Gastroesophageal sphincter (tissue), 4 donors: ENCODE results near the gene SLC29A4. TPM values are rescaled to one million over a fixed set of nuclear protein-coding genes. Genes with fewer than 3 reads are reported as not detected.
A peak's percentile ranks its signal among the peaks of the same experiment; 100 is the strongest.

ENCODE experiments used
- ATAC-seq: fragments of 150-250 bp; one replicate; pipeline ENCODE4 v1.9.1; 2016; ENCODE audit warnings: mild to moderate bottlenecking, moderate library complexity
- H3K27ac ChIP-seq, 4 donors: fragments of 200-600 bp; sonication (generic) in 3 of 4; 1 replicate in 3 of 4; 2 replicates in 1 of 4; pipeline ENCODE4 v1.5.1; 2016 to 2019
- H3K27me3 ChIP-seq: fragments of 200-600 bp; sonication (generic); one replicate; pipeline ENCODE4 v1.5.1; 2019
- H3K36me3 ChIP-seq, 2 donors: fragments of 200-600 bp; sonication (generic); one replicate each; pipeline ENCODE4 v1.5.1; 2019; ENCODE audit warnings: control low read depth in 1 of 2
- H3K4me1 ChIP-seq, 3 donors: fragments of 200-600 bp; sonication (generic); 1 replicate in 2 of 3; 2 replicates in 1 of 3; pipeline ENCODE4 v1.5.1; 2016 to 2019; ENCODE audit warnings: control low read depth in 2 of 3
- H3K4me3 ChIP-seq, 2 donors: fragments of 200-600 bp; sonication (generic); one replicate each; pipeline ENCODE4 v1.5.1; 2019; ENCODE audit warnings: mild to moderate bottlenecking in 1 of 2, moderate library complexity in 1 of 2
- H3K9me3 ChIP-seq, 3 donors: fragments of 200-600 bp; sonication (generic); one replicate each; pipeline ENCODE4 v1.5.1; 2017 to 2019; ENCODE audit warnings: control low read depth in 2 of 3
- EP300 ChIP-seq: sonication (generic); formaldehyde crosslinking; IDR thresholded peaks from one replicate; pipeline ENCODE4 v1.6.1; 2017; ENCODE audit warnings: antibody characterized with exemption, mild to moderate bottlenecking
- POLR2A ChIP-seq, 2 donors: fragments of 450-650 bp; IDR thresholded peaks; one replicate each; pipeline ENCODE4 v1.6.1; 2017; ENCODE audit warnings: antibody characterized with exemption in 2 of 2, mild to moderate bottlenecking in 2 of 2, moderate library complexity in 1 of 2
- POLR2AphosphoS5 ChIP-seq: sonication (generic); formaldehyde crosslinking; IDR thresholded peaks from one replicate; pipeline ENCODE4 v1.6.1; 2017; ENCODE audit warnings: antibody characterized with exemption
- WGBS, 2 donors: methylation state at CpG; one replicate each; pipeline ENCODE4 v1.1.5; 2018; ENCODE audit warnings: low coverage in 1 of 2; 5-methylcytosine and 5-hydroxymethylcytosine counted together
- total RNA-seq, 4 donors: library from RNA; depleted of rRNA; stranded (reverse); fragments of >200 nt; gene quantifications; one replicate each; pipeline ENCODE4 v1.1.0, GENCODE V29; 2016
- TF ChIP-seq, protein P1 (sequence below), 4 experiments: fragments of 200-600 bp in 2 of 4; fragments of 450-650 bp in 2 of 4; sonication (generic) in 1 of 4; IDR thresholded peaks; one replicate each; pipeline ENCODE4 v1.5.1; 2017 to 2019; ENCODE audit warnings: antibody characterized with exemption in 4 of 4, mild to moderate bottlenecking in 2 of 4, moderate library complexity in 2 of 4

The SLC29A4 gene
- total RNA-seq, 4 donors from 2014 or later: 1.1 to 4.7 (median 2.4) TPM

- Histone ChIP-seq H3K4me1 (peaks cover 0 to 5% (median 0%) of the 10 kb centered on the region in 3 donors), H3K36me3 (no peaks in the 10 kb centered on the region), H3K9me3 (no peaks in the 10 kb centered on the region), H3K4me3 (no peak overlapping the region), H3K27me3 (peaks cover 24% of the 10 kb centered on the region), H3K27ac (no peak overlapping the region)
- no peak for ATAC-seq
- WGBS, 2 donors: 87 to 92% methylated on average over 2 to 3 of the region's 14 CpGs
- TF ChIP-seq POLR2AphosphoS5: no peak
- no peak for TF ChIP-seq EP300
- no peak for TF ChIP-seq POLR2A (IDR thresholded peaks at IDR 0.05)
- TF ChIP-seq, protein P1, sequence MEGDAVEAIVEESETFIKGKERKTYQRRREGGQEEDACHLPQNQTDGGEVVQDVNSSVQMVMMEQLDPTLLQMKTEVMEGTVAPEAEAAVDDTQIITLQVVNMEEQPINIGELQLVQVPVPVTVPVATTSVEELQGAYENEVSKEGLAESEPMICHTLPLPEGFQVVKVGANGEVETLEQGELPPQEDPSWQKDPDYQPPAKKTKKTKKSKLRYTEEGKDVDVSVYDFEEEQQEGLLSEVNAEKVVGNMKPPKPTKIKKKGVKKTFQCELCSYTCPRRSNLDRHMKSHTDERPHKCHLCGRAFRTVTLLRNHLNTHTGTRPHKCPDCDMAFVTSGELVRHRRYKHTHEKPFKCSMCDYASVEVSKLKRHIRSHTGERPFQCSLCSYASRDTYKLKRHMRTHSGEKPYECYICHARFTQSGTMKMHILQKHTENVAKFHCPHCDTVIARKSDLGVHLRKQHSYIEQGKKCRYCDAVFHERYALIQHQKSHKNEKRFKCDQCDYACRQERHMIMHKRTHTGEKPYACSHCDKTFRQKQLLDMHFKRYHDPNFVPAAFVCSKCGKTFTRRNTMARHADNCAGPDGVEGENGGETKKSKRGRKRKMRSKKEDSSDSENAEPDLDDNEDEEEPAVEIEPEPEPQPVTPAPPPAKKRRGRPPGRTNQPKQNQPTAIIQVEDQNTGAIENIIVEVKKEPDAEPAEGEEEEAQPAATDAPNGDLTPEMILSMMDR (IDR thresholded peaks at IDR 0.05): no peak
Measured at GRCh38 chr7:5294169-5294987, 11.6 kb downstream of the SLC29A4 start.

DNA sequence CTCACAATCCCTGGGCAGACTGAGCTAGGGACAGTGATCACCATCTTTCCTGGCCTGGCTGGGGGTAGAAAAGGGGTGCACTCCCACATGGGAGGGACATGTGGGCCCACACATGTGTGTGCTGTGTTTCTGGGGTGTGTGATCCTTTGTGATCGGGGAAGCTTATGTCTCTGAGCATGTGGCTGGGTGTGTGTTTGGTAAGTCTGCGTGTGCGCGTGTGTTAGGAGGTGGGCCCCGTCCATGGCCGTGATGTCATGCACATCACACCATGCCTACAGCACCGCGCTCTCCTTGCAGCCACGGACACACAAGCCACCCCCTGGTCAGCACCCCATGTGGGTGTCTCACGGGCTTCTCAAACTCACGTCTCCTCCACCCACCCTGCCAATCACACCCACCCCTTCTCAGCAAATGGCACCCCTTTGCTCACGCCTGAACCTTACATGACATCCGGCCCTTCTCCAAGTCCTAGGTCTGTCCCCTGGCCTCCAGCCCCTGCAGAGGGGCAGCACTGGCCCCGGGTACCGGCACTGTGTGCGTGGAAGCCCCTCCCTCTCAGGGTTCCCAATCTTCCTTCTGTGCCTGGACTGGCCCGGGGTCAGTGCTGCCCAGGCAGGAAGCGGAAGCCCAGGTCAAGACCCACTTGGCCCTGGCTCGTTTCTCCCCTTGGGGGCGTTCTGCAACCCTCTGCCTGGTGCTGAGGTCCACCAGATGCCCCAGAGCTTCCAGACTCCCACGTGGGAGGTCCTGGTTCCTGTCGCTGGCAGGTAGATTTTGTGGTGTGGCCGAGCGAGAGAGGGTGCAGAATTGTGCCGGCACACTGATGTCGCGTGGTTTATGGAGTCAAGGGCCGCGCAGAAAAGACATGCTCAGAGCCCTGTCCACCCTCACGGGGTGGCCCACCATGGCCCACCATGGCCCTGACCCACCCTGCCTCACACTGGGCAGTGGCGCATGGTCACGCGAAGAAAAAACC is 12.6 kb downstream of the SLC29A4 start:
- Histone ChIP-seq H3K9me3 (no peaks in the 10 kb centered on the region), H3K4me3 (no peak overlapping the region), H3K27me3 (peaks cover 24% of the 10 kb centered on the region), H3K36me3 (no peaks in the 10 kb centered on the region), H3K27ac (no peak overlapping the region), H3K4me1 (peaks cover 0 to 5% (median 0%) of the 10 kb centered on the region in 3 donors)
- no peak for ATAC-seq
- WGBS, 2 donors: 100% methylated on average over 1 of the region's 33 CpGs; no CpG with 5 or more reads in 1 of the 2 donors
- TF ChIP-seq POLR2AphosphoS5 (no peak), EP300 (no peak), POLR2A (IDR thresholded peaks at IDR 0.05) (no peak)
- TF ChIP-seq, protein P1 (IDR thresholded peaks at IDR 0.05): no peak

DNA sequence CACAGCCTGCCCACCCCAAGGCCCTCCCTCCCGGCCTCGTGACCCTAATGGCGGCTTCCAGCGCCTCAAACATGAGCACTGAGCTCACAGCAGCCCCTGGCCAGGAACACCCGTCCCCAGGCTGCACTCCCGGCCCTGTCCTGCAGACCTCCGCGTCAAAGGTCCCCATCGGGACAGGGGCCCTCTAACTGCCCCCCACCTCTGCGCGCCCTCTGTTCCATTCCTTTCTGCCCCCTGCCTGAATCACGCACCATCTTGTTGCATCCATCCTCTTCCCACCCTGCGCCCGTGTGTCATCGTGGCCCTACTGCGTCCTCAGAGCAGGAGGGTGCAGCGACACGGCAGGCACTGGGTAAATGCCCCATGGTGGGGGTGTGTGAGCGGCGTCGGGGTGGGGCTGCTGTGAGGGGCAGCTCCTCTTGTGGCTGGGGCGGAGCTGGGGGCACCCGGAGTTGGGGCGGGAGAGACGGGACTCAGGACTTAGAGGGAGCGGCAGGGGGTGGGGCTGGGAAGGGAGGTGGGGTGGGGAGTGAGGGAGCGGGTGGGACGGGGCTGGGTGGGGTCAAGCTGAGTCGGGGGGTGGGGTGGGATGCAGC is 13.4 kb downstream of the SLC29A4 start:
- Histone ChIP-seq H3K4me3 (no peak overlapping the region), H3K4me1 (peaks cover 0 to 5% (median 0%) of the 10 kb centered on the region in 3 donors), H3K27ac (no peak overlapping the region), H3K9me3 (no peaks in the 10 kb centered on the region), H3K36me3 (no peaks in the 10 kb centered on the region), H3K27me3 (peaks cover 24% of the 10 kb centered on the region)
- WGBS, 2 donors: 57% methylated on average over 5 of the region's 29 CpGs; no CpG with 5 or more reads in 1 of the 2 donors
- no peak for ATAC-seq
- TF ChIP-seq POLR2A (IDR thresholded peaks at IDR 0.05) (no peak), POLR2AphosphoS5 (no peak), EP300 (no peak)
- TF ChIP-seq, protein P1 (IDR thresholded peaks at IDR 0.05): no peak

- 27 to 80% methylated on average over 3 of the region's 48 CpGs for WGBS, 2 donors
- Histone ChIP-seq H3K27ac (no peak overlapping the region), H3K27me3 (peaks cover 24% of the 10 kb centered on the region), H3K9me3 (no peaks in the 10 kb centered on the region), H3K4me1 (peaks cover 0 to 5% (median 0%) of the 10 kb centered on the region in 3 donors), H3K36me3 (no peaks in the 10 kb centered on the region), H3K4me3 (peak overlapping the region in 1 of 2 donors; percentile 16)
- TF ChIP-seq, protein P1 (IDR thresholded peaks at IDR 0.05): no peak
- TF ChIP-seq POLR2AphosphoS5 (no peak), POLR2A (IDR thresholded peaks at IDR 0.05) (no peak)
- ATAC-seq: no peak
Measured at GRCh38 chr7:5296611-5297226, 14.0 kb downstream of the SLC29A4 start.
